CD4-positive, alpha-beta T cell treated with Interleukin-17A for 4 hours (primary cell): ENCODE results near the gene PRLR.
A peak's percentile ranks its signal among the peaks of the same experiment; 100 is the strongest.

Source experiments
- DNase-seq: peaks from one replicate; pipeline ENCODE4 v3.0.0-alpha.2; 2020; ENCODE audit warnings: mixed read lengths

PRLR gene

GRCh38 chr5:35233121-35233520, 2.8 kb upstream of the PRLR start:
- DNase-seq = no peak

GRCh38 chr5:35232124-35232523, 1.8 kb upstream of the PRLR start:
- DNase-seq = no peak

- DNase-seq = no peak
Measured at GRCh38 chr5:35229076-35230037, 930 bp downstream of the PRLR start.

GRCh38 chr5:35228310-35228709, 2.0 kb downstream of the PRLR start:
- DNase-seq = no peak

GRCh38 chr5:35227720-35228119, 2.6 kb downstream of the PRLR start:
- DNase-seq = no peak

- no peak for DNase-seq
Measured at GRCh38 chr5:35223787-35224395, 6.4 kb downstream of the PRLR start.

- no peak for DNase-seq
Measured at GRCh38 chr5:35220967-35221366, 9.3 kb downstream of the PRLR start.

GRCh38 chr5:35218981-35219380, 11.3 kb downstream of the PRLR start:
- no peak for DNase-seq

GRCh38 chr5:35214051-35214450, 16.2 kb downstream of the PRLR start:
- DNase-seq = no peak

- no peak for DNase-seq
Measured at GRCh38 chr5:35213608-35214007, 16.7 kb downstream of the PRLR start.

- no peak for DNase-seq
Measured at GRCh38 chr5:35212122-35212982, 17.9 kb downstream of the PRLR start.

- DNase-seq = no peak
Measured at GRCh38 chr5:35209862-35210261, 20.4 kb downstream of the PRLR start.

- DNase-seq = no peak
Measured at GRCh38 chr5:35205606-35206005, 24.7 kb downstream of the PRLR start.

- no peak for DNase-seq
Measured at GRCh38 chr5:35205186-35205585, 25.1 kb downstream of the PRLR start.

- DNase-seq = no peak
Measured at GRCh38 chr5:35203403-35203802, 26.9 kb downstream of the PRLR start.

GRCh38 chr5:35202319-35203111, 27.8 kb downstream of the PRLR start:
- DNase-seq = peak; percentile 30

- DNase-seq = no peak
Measured at GRCh38 chr5:35201291-35201690, 29.0 kb downstream of the PRLR start.

GRCh38 chr5:35199886-35200285, 30.4 kb downstream of the PRLR start:
- no peak for DNase-seq

GRCh38 chr5:35198686-35199085, 31.6 kb downstream of the PRLR start:
- no peak for DNase-seq

- DNase-seq = no peak
Measured at GRCh38 chr5:35198075-35198474, 32.2 kb downstream of the PRLR start.

- no peak for DNase-seq
Measured at GRCh38 chr5:35197351-35197750, 32.9 kb downstream of the PRLR start.

- no peak for DNase-seq
Measured at GRCh38 chr5:35195472-35195852, 34.8 kb downstream of the PRLR start.
